Muscle of arm (tissue), 12 donors: ENCODE data around the gene DOC2B. TPM values are rescaled to one million over a fixed set of nuclear protein-coding genes. Genes with fewer than 3 reads are reported as not detected.
"Not testable (repeated sequence)": the region's sequence is repeated elsewhere in the genome, so short reads cannot be mapped to it uniquely, and the experiment has no call there.

ENCODE experiments used
- DNase-seq: peaks from one replicate; pipeline ENCODE4 v3.0.0-alpha.2; 2013
- polyA plus RNA-seq, 12 donors: library from polyadenylated mRNA; unstranded; fragments of 120-200 nt; gene quantifications; one replicate each; pipeline ENCODE4 v1.2.1, GENCODE V29; 2013; ENCODE audit not compliant: insufficient read length in 12 of 12

DOC2B gene
- polyA plus RNA-seq, 12 donors = 3.5 to 8.3 (median 4.7) TPM; not detected in 1

- no peak for DNase-seq
Observed at GRCh38 chr17:193426-193810, 12.0 kb upstream of the DOC2B start.

GRCh38 chr17:192666-193425 is 11.4 kb upstream of the DOC2B start:
- DNase-seq = no peak

- DNase-seq = no peak
Observed at GRCh38 chr17:189444-189843, 8.0 kb upstream of the DOC2B start.

GRCh38 chr17:187130-187529 is 5.7 kb upstream of the DOC2B start:
- DNase-seq = no peak

GRCh38 chr17:185445-186138 is 4.1 kb upstream of the DOC2B start:
- no peak for DNase-seq

GRCh38 chr17:183021-183420 is 1.6 kb upstream of the DOC2B start:
- DNase-seq = no peak

- DNase-seq = no peak
Observed at GRCh38 chr17:182050-182751, 751 bp upstream of the DOC2B start.

GRCh38 chr17:180381-181244 is 837 bp downstream of the DOC2B start:
- DNase-seq = no peak

GRCh38 chr17:179781-180380 is 1.6 kb downstream of the DOC2B start:
- no peak for DNase-seq

GRCh38 chr17:179066-179432 is 2.4 kb downstream of the DOC2B start:
- no peak for DNase-seq

- DNase-seq = no peak
Observed at GRCh38 chr17:178292-179065, 3.0 kb downstream of the DOC2B start.

GRCh38 chr17:177762-178161 is 3.7 kb downstream of the DOC2B start:
- DNase-seq = no peak

GRCh38 chr17:177155-177554 is 4.3 kb downstream of the DOC2B start:
- DNase-seq = no peak

GRCh38 chr17:173166-173911 is 8.1 kb downstream of the DOC2B start:
- DNase-seq = no peak

- no peak for DNase-seq
Observed at GRCh38 chr17:172401-172800, 9.0 kb downstream of the DOC2B start.

GRCh38 chr17:171871-172270 is 9.6 kb downstream of the DOC2B start:
- DNase-seq = no peak

- no peak for DNase-seq
Observed at GRCh38 chr17:170130-170670, 11.2 kb downstream of the DOC2B start.

GRCh38 chr17:168614-169013 is 12.8 kb downstream of the DOC2B start:
- not testable (repeated sequence) for DNase-seq

- no peak for DNase-seq
Observed at GRCh38 chr17:165939-166338, 15.5 kb downstream of the DOC2B start.
